ENCODE results near the gene SPTBN1.

Gene SPTBN1

GRCh38 chr2:54631755-54632154 lies 175.6 kb downstream of the SPTBN1 start:
- no peak for DNase-seq (ENCODE audit: low read depth in 1 of 2, low spot score in 1 of 2)
- in situ Hi-C loops (cut with HindIII; ENCODE audit: low pct_unique_long_range_greater_than_20kb, low sequenced_read_pairs): no loop called here
- no peak for TF ChIP-seq JUND (IDR thresholded peaks at IDR 0.05; ENCODE audit: low read depth)

- no peak for TF ChIP-seq JUND (IDR thresholded peaks at IDR 0.05; ENCODE audit: low read depth)
- DNase-seq (ENCODE audit: low read depth in 1 of 2, low spot score in 1 of 2): no peak
- in situ Hi-C loops (cut with HindIII; ENCODE audit: low pct_unique_long_range_greater_than_20kb, low sequenced_read_pairs): no loop called here
Observed at GRCh38 chr2:54632733-54633692, 176.9 kb downstream of the SPTBN1 start.

- no peak for DNase-seq (ENCODE audit: low read depth in 1 of 2, low spot score in 1 of 2)
- TF ChIP-seq JUND (IDR thresholded peaks at IDR 0.05; ENCODE audit: low read depth): no peak
- in situ Hi-C loops (cut with HindIII; ENCODE audit: low pct_unique_long_range_greater_than_20kb, low sequenced_read_pairs): no loop called here
Observed at GRCh38 chr2:54634021-54634420, 177.9 kb downstream of the SPTBN1 start.

DNA sequence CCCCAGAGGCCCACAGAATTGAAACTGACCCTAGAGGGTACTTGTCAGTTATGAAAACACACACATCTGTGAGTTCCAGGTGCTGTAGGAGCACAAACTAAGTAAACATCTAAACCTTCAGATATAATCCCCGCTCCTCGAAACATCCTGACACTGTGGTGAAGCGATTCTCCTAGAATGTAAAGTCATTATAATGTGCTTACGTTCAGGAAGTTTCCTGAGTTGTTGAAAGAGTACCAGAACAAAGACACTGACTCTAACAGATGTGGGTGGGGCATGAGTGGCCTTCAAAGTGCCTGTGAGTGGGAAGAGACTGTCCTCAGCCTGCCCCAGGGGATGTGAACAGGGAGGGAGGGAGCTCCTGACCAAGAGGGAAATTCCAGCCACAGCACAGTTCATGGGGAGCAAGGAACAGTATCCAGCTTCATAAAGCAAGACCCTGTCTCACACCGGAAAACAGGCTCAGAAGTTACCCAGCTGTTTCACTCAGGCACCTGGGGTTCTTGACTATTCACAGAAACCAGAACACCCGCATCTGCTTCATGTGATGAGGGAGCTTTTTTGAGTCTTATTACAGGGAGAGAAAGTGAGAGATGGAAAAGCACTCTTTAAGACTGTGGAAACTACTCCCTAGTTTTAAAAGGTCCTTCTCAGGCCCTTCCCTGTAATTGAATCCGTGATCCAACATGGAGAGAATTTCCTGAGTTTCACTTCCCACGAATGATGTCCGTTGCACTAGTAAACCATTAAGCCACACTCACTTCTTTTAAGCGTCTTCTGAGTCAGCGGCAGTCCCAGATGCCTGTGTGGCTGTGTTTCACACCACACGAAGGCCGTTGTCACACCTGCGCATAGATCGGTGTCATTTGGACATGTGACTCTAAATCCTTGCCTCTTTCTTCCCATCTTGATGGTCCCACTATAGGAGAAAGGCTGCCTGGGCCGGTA lies 178.7 kb downstream of the SPTBN1 start:
- no peak for TF ChIP-seq JUND (IDR thresholded peaks at IDR 0.05; ENCODE audit: low read depth)
- no peak for DNase-seq (ENCODE audit: low read depth in 1 of 2, low spot score in 1 of 2)
- in situ Hi-C loops (cut with HindIII; ENCODE audit: low pct_unique_long_range_greater_than_20kb, low sequenced_read_pairs): no loop called here

- DNase-seq (ENCODE audit: low read depth in 1 of 2, low spot score in 1 of 2): no peak
- TF ChIP-seq JUND (IDR thresholded peaks at IDR 0.05; ENCODE audit: low read depth): no peak
- in situ Hi-C loops (cut with HindIII; ENCODE audit: low pct_unique_long_range_greater_than_20kb, low sequenced_read_pairs): no loop called here
Observed at GRCh38 chr2:54635554-54636152, 179.5 kb downstream of the SPTBN1 start.

DNA sequence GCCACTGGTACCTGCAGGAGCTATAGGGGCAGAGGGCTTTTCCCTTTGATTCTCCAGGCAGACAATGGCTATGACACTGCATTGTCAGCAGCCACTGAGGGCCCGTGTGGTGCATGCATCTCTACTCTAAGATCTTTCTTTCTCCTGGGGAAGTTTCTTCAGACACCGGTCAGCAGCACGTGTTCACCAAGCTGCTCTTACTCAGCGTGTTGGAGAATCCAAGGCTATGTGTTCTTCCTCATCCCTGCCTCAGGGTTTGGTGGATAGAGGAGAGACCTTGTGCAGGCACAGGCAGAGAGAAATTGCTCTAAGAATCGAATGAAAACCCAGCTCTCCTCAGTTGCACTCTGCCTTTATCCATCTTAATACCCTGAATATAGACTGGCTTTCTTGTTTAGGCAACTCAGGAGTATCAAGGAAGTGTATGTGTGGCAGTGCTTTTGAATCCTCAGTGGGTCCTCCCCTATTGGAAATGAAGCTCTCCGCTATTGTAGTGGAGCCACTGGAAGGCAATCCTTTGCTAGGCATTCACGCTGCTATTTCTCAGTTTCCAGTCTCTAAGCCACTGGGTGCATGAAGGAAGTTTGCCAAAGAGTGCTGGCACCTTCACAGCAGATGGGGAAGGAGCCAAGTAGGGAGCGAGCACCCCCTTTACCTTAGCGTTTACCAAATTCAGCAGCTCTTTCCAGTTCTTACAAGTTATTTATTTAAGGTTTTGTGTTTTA lies 180.4 kb downstream of the SPTBN1 start:
- no peak for TF ChIP-seq JUND (IDR thresholded peaks at IDR 0.05; ENCODE audit: low read depth)
- no peak for DNase-seq (ENCODE audit: low read depth in 1 of 2, low spot score in 1 of 2)
- in situ Hi-C loops (cut with HindIII; ENCODE audit: low pct_unique_long_range_greater_than_20kb, low sequenced_read_pairs): no loop called here

- no peak for DNase-seq (ENCODE audit: low read depth in 1 of 2, low spot score in 1 of 2)
- no peak for TF ChIP-seq JUND (IDR thresholded peaks at IDR 0.05; ENCODE audit: low read depth)
- in situ Hi-C loops (cut with HindIII; ENCODE audit: low pct_unique_long_range_greater_than_20kb, low sequenced_read_pairs): no loop called here
Observed at GRCh38 chr2:54638103-54638502, 182.0 kb downstream of the SPTBN1 start.

GRCh38 chr2:54638774-54639187 lies 182.7 kb downstream of the SPTBN1 start:
- in situ Hi-C loops (cut with HindIII; ENCODE audit: low pct_unique_long_range_greater_than_20kb, low sequenced_read_pairs): no loop called here
- no peak for DNase-seq (ENCODE audit: low read depth in 1 of 2, low spot score in 1 of 2)
- TF ChIP-seq JUND (IDR thresholded peaks at IDR 0.05; ENCODE audit: low read depth): no peak

- in situ Hi-C loops (cut with HindIII; ENCODE audit: low pct_unique_long_range_greater_than_20kb, low sequenced_read_pairs): no loop called here
- DNase-seq (ENCODE audit: low read depth in 1 of 2, low spot score in 1 of 2): no peak
- TF ChIP-seq JUND (IDR thresholded peaks at IDR 0.05; ENCODE audit: low read depth): no peak
Observed at GRCh38 chr2:54639609-54640008, 183.5 kb downstream of the SPTBN1 start.

DNA sequence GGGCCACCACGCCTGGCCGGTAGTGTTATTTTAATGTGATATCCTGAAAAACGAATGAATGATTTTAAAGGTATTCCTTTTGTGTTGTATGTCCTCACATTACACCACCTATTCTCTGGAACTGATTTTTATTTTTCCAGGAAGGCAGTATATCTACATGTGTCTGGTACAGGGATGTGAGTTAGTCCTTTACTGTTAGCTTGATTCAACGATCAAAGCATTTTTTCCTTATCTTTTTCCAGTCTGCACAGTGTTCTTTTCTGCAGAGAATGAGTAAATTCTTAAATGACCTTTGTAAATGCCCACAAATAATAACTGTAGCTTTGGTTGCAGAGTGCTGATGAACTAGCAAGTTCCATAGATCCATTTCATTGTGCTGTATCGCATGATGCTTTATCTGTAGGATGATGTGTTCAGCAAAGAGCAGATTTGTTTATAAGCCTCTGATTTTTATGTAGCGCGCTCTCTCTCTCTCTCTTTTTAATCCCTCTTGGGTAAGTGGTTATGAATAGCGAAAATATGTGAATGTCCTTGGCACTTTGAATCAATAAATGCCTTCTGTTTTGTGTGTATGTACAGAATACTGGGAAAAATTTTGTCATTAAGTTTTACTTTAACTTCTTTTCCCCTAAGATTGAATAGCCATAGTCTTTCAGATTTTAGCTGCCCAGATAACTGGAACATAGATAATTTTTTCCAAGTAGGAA lies 184.9 kb downstream of the SPTBN1 start:
- DNase-seq (ENCODE audit: low read depth in 1 of 2, low spot score in 1 of 2): no peak
- no peak for TF ChIP-seq JUND (IDR thresholded peaks at IDR 0.05; ENCODE audit: low read depth)
- in situ Hi-C loops (cut with HindIII; ENCODE audit: low pct_unique_long_range_greater_than_20kb, low sequenced_read_pairs): no loop called here

GRCh38 chr2:54641988-54642387 lies 185.9 kb downstream of the SPTBN1 start:
- no peak for DNase-seq (ENCODE audit: low read depth in 1 of 2, low spot score in 1 of 2)
- in situ Hi-C loops (cut with HindIII; ENCODE audit: low pct_unique_long_range_greater_than_20kb, low sequenced_read_pairs): no loop called here
- TF ChIP-seq JUND (IDR thresholded peaks at IDR 0.05; ENCODE audit: low read depth): no peak

Measured in T47D (cell line).